Prostate gland (tissue), 2 donors: Measurements from ENCODE around the gene PRCP. TPM values are rescaled to one million over a fixed set of nuclear protein-coding genes. Genes with fewer than 3 reads are reported as not detected.

Experiments
- DNase-seq: peaks from one replicate; pipeline ENCODE4 v3.0.0-alpha.2; 2019; ENCODE audit warnings: low spot score
- H3K27ac ChIP-seq, 2 donors: fragments of 200-600 bp; sonication (generic); 2 replicates each; pipeline ENCODE4 v1.5.1; 2017 to 2019
- H3K27me3 ChIP-seq: fragments of 200-600 bp; sonication (generic); replicated peaks from 2 replicates; pipeline ENCODE4 v1.5.1; 2019; ENCODE audit not compliant: insufficient read depth
- H3K36me3 ChIP-seq, 2 donors: fragments of 200-600 bp; sonication (generic); 1 replicate in 1 of 2; 2 replicates in 1 of 2; pipeline versions ENCODE4 v1.5.1 to v1.8.1; 2017 to 2019
- H3K4me1 ChIP-seq: fragments of 200-600 bp; sonication (generic); replicated peaks from 2 replicates; pipeline ENCODE4 v1.5.1; 2019
- H3K4me3 ChIP-seq, 2 donors: fragments of 200-600 bp; sonication (generic); 2 replicates each; pipeline ENCODE4 v1.5.1; 2017 to 2019
- H3K9me3 ChIP-seq: fragments of 200-600 bp; sonication (generic); 2 replicates; pipeline ENCODE4 v1.5.1; 2017
- CTCF ChIP-seq, 4 experiments: fragments of 200-600 bp in 2 of 4; fragments of 450-650 bp in 2 of 4; sonication (generic) in 2 of 4; IDR thresholded peaks; 1 replicate in 3 of 4; 2 replicates in 1 of 4; pipeline ENCODE4 v1.5.1; 2016 to 2019; ENCODE audit warnings: antibody characterized with exemption in 4 of 4, mild to moderate bottlenecking in 2 of 4, moderate library complexity in 2 of 4
- POLR2A ChIP-seq: fragments of 450-650 bp; IDR thresholded peaks from one replicate; pipeline ENCODE4 v1.6.1; 2016; ENCODE audit warnings: antibody characterized with exemption, mild to moderate bottlenecking
- POLR2AphosphoS5 ChIP-seq: sonication (generic); formaldehyde crosslinking; IDR thresholded peaks from one replicate; pipeline ENCODE4 v1.6.1; 2017; ENCODE audit warnings: antibody characterized with exemption
- WGBS: methylation state at CpG from one replicate; pipeline ENCODE4 v1.1.5; 2018; 5-methylcytosine and 5-hydroxymethylcytosine counted together
- intact Hi-C: fragments of 100-400 bp; cut with DNase I; formaldehyde crosslinking; loops from one replicate; pipeline ENCODE4 v1.14.2; 2022
- total RNA-seq, 2 donors: library from RNA; depleted of rRNA; stranded (reverse); fragments of >200 nt; gene quantifications; one replicate each; pipeline ENCODE4 v1.1.0, GENCODE V29; 2016

The PRCP gene
- total RNA-seq, 2 donors from 2014 or later: 41.8 to 67.7 TPM

- Histone ChIP-seq H3K9me3 (no peaks in the 10 kb centered on the region), H3K36me3 (no peaks in the 10 kb centered on the region), H3K4me1 (no peaks in the 10 kb centered on the region), H3K27ac (no peak overlapping the region), H3K4me3 (no peak overlapping the region), H3K27me3 (no peaks in the 10 kb centered on the region)
- peak; percentile 17 for DNase-seq
- TF ChIP-seq POLR2AphosphoS5: peak; percentile 43
- no peak for TF ChIP-seq CTCF (IDR thresholded peaks at IDR 0.05)
- TF ChIP-seq POLR2A: no peak
- intact Hi-C loops: loop anchor here (5.0 kb wide), 2 partner anchors 33 to 388 kb away; partner anchors contain the start of genes DDIAS and PRCP
Observed at GRCh38 chr11:82869657-82870056, 30.6 kb downstream of the PRCP start.

GRCh38 chr11:82867495-82868082, 32.6 kb downstream of the PRCP start:
- peak; percentile 84 for DNase-seq
- Histone ChIP-seq H3K4me3 (no peak overlapping the region), H3K4me1 (no peaks in the 10 kb centered on the region), H3K9me3 (no peaks in the 10 kb centered on the region), H3K36me3 (no peaks in the 10 kb centered on the region), H3K27me3 (no peaks in the 10 kb centered on the region), H3K27ac (no peak overlapping the region)
- intact Hi-C loops: loop anchor here (5.0 kb wide), 2 partner anchors 35 to 390 kb away; partner anchors contain the start of genes DDIAS and PRCP
- 19% methylated on average over 10 of the region's 10 CpGs for WGBS
- TF ChIP-seq POLR2A: no peak
- peak; percentile 49 to 77 (median 66) for TF ChIP-seq CTCF (IDR thresholded peaks at IDR 0.05)
- TF ChIP-seq POLR2AphosphoS5: no peak

- Histone ChIP-seq H3K27me3 (no peaks in the 10 kb centered on the region), H3K36me3 (no peaks in the 10 kb centered on the region), H3K4me1 (no peaks in the 10 kb centered on the region), H3K27ac (no peak overlapping the region), H3K4me3 (no peak overlapping the region), H3K9me3 (no peaks in the 10 kb centered on the region)
- intact Hi-C loops: loop anchor here (5.0 kb wide), 2 partner anchors 36 to 391 kb away; partner anchors contain the start of genes DDIAS and PRCP
- 82% methylated on average over 2 of the region's 2 CpGs for WGBS
- TF ChIP-seq POLR2A: no peak
- TF ChIP-seq CTCF (IDR thresholded peaks at IDR 0.05): no peak
- TF ChIP-seq POLR2AphosphoS5: no peak
- no peak for DNase-seq
Observed at GRCh38 chr11:82865841-82866240, 34.4 kb downstream of the PRCP start.

GRCh38 chr11:82864268-82864667, 36.0 kb downstream of the PRCP start:
- peak; percentile 7 for DNase-seq
- Histone ChIP-seq H3K4me1 (no peaks in the 10 kb centered on the region), H3K27me3 (no peaks in the 10 kb centered on the region), H3K9me3 (no peaks in the 10 kb centered on the region), H3K4me3 (no peak overlapping the region), H3K27ac (no peak overlapping the region), H3K36me3 (no peaks in the 10 kb centered on the region)
- intact Hi-C loops: loop anchor here (5.0 kb wide), 1 partner anchor 142 kb away; no protein-coding TSS in a partner anchor
- peak; percentile 13 for TF ChIP-seq POLR2AphosphoS5
- TF ChIP-seq POLR2A: no peak
- TF ChIP-seq CTCF (IDR thresholded peaks at IDR 0.05): peak in 3 of 4 experiments; percentile 23 to 58 (median 41)
- WGBS: 16% methylated on average over 5 of the region's 5 CpGs

- TF ChIP-seq POLR2AphosphoS5: no peak
- TF ChIP-seq CTCF (IDR thresholded peaks at IDR 0.05): no peak
- no peak for TF ChIP-seq POLR2A
- no peak for DNase-seq
- 98% methylated on average over 2 of the region's 2 CpGs for WGBS
Observed at GRCh38 chr11:82863209-82863608, 37.0 kb downstream of the PRCP start.

More at GRCh38 chr11:82863209-82863608, 37.0 kb downstream of the PRCP start:
- intact Hi-C loops: loop anchor here (5.0 kb wide), 1 partner anchor 141 kb away; no protein-coding TSS in a partner anchor
- Histone ChIP-seq H3K4me3 (no peak overlapping the region), H3K4me1 (no peaks in the 10 kb centered on the region), H3K36me3 (no peaks in the 10 kb centered on the region), H3K27ac (no peak overlapping the region), H3K9me3 (no peaks in the 10 kb centered on the region), H3K27me3 (no peaks in the 10 kb centered on the region)
